ENCODE data around the gene PAMR1.
"Not testable (repeated sequence)": the region's sequence is repeated elsewhere in the genome, so short reads cannot be mapped to it uniquely, and the experiment has no call there.

Gene PAMR1

GRCh38 chr11:35546317-35546716, 20.9 kb upstream of the PAMR1 start:
- no peak for DNase-seq

- no peak for DNase-seq
These were observed 20.1 kb upstream of the PAMR1 start for GRCh38 chr11:35545391-35546003.

GRCh38 chr11:35543481-35543880, 18.1 kb upstream of the PAMR1 start:
- DNase-seq: no peak

GRCh38 chr11:35541621-35542375, 16.4 kb upstream of the PAMR1 start:
- no peak for DNase-seq

- no peak for DNase-seq
These were observed 15.1 kb upstream of the PAMR1 start for GRCh38 chr11:35540526-35540925.

GRCh38 chr11:35539781-35540281, 14.4 kb upstream of the PAMR1 start:
- no peak for DNase-seq

- DNase-seq: no peak
These were observed 13.8 kb upstream of the PAMR1 start for GRCh38 chr11:35539256-35539655.

GRCh38 chr11:35536470-35536869, 11.1 kb upstream of the PAMR1 start:
- DNase-seq: no peak

GRCh38 chr11:35531246-35531645, 5.8 kb upstream of the PAMR1 start:
- no peak for DNase-seq

- DNase-seq: no peak
These were observed 4.6 kb upstream of the PAMR1 start for GRCh38 chr11:35529971-35530495.

- no peak for DNase-seq
These were observed 965 bp upstream of the PAMR1 start for GRCh38 chr11:35526370-35526792.

GRCh38 chr11:35524780-35525179, 636 bp downstream of the PAMR1 start:
- DNase-seq: no peak

- no peak for DNase-seq
These were observed 1.6 kb downstream of the PAMR1 start for GRCh38 chr11:35523861-35524260.

- no peak for DNase-seq
These were observed 2.1 kb downstream of the PAMR1 start for GRCh38 chr11:35523331-35523768.

GRCh38 chr11:35522091-35522490, 3.3 kb downstream of the PAMR1 start:
- DNase-seq: not testable (repeated sequence)

- no peak for DNase-seq
These were observed 5.0 kb downstream of the PAMR1 start for GRCh38 chr11:35520376-35520775.

GRCh38 chr11:35518766-35519165, 6.7 kb downstream of the PAMR1 start:
- no peak for DNase-seq

GRCh38 chr11:35517481-35517880, 7.9 kb downstream of the PAMR1 start:
- DNase-seq: no peak

GRCh38 chr11:35516403-35516802, 9.0 kb downstream of the PAMR1 start:
- DNase-seq: no peak

- no peak for DNase-seq
These were observed 10.2 kb downstream of the PAMR1 start for GRCh38 chr11:35515224-35515623.

- no peak for DNase-seq
These were observed 10.9 kb downstream of the PAMR1 start for GRCh38 chr11:35514481-35514880.

GRCh38 chr11:35511666-35512065, 13.8 kb downstream of the PAMR1 start:
- DNase-seq: no peak

GRCh38 chr11:35507688-35508087, 17.7 kb downstream of the PAMR1 start:
- no peak for DNase-seq

- no peak for DNase-seq
These were observed 23.6 kb downstream of the PAMR1 start for GRCh38 chr11:35501776-35502175.

Measured in right kidney (tissue), 1 donor.